Measurements from ENCODE around the gene PTPRM. TPM values are rescaled to one million over a fixed set of nuclear protein-coding genes. Genes with fewer than 3 reads are reported as not detected.

The PTPRM gene
- total RNA-seq, 1 donor = 64.2 TPM

DNA sequence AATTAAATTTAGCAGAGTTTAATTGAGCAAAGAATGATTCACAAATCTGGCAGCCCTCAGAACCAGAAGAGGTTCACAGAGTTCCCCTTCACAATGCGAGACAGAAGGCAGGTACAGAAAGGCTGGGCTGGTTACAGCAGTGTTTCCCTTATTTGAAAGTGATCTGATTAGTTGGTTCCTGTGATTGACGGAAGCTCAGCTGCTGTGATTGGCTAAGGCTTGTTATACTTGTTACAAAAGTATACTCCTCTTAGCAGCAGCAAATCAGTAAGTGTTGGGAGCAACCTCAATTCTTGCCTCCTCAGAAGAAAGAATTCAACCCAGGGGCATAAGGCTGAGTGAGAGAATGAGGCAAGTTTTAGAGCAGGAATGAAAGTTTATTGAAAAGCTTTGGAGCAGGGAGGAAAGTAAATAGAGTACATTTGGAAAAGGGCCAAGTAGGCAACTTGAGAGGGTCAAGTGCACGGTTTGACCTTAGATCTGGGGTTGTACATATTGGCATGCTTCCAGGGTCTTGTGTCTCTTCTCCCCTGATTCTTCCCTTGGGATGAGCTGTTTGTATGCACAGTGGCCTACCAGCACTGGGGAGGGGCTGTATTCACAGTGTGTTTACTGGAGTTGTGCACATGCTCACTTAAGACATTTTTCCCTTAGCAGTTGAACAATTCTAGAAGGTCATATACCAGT lies 610.4 kb downstream of the PTPRM start:
- TF ChIP-seq, protein P1, sequence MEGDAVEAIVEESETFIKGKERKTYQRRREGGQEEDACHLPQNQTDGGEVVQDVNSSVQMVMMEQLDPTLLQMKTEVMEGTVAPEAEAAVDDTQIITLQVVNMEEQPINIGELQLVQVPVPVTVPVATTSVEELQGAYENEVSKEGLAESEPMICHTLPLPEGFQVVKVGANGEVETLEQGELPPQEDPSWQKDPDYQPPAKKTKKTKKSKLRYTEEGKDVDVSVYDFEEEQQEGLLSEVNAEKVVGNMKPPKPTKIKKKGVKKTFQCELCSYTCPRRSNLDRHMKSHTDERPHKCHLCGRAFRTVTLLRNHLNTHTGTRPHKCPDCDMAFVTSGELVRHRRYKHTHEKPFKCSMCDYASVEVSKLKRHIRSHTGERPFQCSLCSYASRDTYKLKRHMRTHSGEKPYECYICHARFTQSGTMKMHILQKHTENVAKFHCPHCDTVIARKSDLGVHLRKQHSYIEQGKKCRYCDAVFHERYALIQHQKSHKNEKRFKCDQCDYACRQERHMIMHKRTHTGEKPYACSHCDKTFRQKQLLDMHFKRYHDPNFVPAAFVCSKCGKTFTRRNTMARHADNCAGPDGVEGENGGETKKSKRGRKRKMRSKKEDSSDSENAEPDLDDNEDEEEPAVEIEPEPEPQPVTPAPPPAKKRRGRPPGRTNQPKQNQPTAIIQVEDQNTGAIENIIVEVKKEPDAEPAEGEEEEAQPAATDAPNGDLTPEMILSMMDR (IDR thresholded peaks at IDR 0.05; ENCODE audit: insufficient read depth, low read length) = no peak
- peak; percentile 6 for DNase-seq (ENCODE audit: low read depth)
- H3K4me3 ChIP-seq (ENCODE audit: low read depth, low read length) = no peak overlapping the region

DNA sequence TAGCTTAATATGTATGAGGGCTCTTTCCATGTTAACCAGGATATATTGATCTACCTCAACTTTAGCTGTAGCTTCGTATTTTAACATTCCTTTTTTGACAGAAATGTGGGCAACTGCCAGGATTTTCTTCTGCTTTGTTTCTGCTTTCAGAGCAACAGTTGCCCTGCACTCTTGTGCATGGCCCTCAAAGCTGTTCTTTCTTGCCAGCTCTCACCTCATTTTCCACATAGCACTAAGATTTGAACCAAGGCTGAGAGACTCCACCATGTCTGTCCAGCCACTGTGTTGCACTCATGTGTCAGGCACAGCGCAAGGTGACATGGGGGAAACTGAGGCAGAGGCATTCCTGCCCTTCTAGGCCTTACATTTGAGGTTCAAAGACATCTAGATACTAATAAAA lies 619.3 kb downstream of the PTPRM start:
- TF ChIP-seq, protein P1 (IDR thresholded peaks at IDR 0.05; ENCODE audit: insufficient read depth, low read length) = no peak
- no peak for DNase-seq (ENCODE audit: low read depth)
- no peak overlapping the region for H3K4me3 ChIP-seq (ENCODE audit: low read depth, low read length)

DNA sequence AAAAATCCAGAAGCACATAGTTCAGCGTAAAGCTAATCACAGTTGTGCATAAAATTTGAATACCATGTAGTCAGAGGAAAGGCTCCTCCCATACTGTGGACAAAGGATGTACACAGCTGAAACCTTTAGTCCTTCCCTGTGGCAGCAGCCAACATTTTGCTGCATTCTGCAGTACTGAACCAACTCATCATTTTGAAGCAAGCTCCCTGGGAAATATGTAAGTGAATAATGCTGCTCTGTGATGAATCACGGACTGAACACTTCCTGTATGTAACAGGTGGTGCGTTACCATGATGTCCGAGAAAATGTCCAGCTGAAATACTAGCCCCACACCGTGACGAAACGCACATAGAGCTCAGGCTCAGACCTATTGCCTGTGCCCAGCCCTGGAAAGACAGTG lies 621.1 kb downstream of the PTPRM start:
- H3K4me3 ChIP-seq (ENCODE audit: low read depth, low read length) = no peak overlapping the region
- TF ChIP-seq, protein P1 (IDR thresholded peaks at IDR 0.05; ENCODE audit: insufficient read depth, low read length) = no peak
- peak; percentile 13 for DNase-seq (ENCODE audit: low read depth)

DNA sequence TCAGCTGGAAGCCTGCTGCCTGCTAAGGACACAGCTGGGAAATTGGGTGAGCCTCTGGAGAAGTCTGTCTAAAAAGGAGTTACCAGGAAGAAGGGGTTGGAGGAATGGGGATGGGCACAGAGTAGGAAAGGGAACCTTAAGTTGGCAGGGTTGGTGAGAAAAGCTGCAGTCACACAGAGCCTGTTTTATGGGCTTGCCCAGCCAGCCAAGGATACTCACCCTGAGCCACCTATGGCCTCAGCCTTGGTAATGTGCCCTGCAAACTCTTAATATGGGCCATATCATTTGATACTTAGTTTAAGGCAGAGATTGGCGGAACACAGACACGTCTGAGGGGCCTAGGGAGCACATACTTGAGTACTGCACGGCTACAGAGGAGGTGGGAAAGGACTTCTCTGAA lies 623.9 kb downstream of the PTPRM start:
- H3K4me3 ChIP-seq (ENCODE audit: low read depth, low read length) = no peak overlapping the region
- DNase-seq (ENCODE audit: low read depth) = no peak
- TF ChIP-seq, protein P1 (IDR thresholded peaks at IDR 0.05; ENCODE audit: insufficient read depth, low read length) = no peak

DNA sequence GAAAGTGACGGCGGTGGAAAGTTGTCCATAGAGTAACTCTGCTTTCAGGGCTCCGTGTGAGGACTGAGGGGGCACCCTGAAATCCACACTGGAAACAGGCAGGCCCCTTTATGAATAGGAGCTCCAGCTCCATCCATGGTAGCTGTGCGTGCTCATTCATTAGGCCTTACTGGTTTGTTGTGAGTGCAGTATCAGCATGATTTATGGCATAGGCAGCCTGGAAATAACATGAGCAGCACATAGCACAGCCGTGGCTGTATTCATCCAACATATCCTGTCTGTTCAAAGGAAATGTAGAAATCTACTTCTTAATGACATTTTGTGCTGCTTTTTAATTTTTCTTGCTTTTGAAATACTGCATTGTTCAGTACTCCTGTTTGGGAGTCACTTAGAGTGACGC lies 627.3 kb downstream of the PTPRM start:
- TF ChIP-seq, protein P1 (IDR thresholded peaks at IDR 0.05; ENCODE audit: insufficient read depth, low read length) = no peak
- DNase-seq (ENCODE audit: low read depth) = no peak
- no peak overlapping the region for H3K4me3 ChIP-seq (ENCODE audit: low read depth, low read length)

DNA sequence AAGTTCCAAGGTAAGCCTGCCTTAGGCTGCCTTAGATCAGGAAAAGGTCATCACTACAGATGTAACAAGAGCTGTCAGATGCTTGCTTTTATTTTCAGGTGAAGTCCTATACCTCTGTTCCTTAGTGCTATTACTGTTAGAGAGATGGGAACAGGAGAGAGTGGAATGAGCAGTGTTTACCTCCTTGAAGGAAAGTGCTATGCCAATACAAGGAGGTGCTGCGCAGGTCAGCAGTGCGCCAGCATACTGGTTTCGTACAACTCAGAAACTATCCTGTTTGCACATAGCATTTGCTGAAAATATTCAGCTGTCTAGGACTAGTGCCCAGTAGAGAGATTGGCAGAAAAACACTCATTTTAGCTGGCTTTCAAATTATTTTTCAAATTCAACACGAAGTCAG lies 629.1 kb downstream of the PTPRM start:
- no peak for DNase-seq (ENCODE audit: low read depth)
- no peak overlapping the region for H3K4me3 ChIP-seq (ENCODE audit: low read depth, low read length)
- TF ChIP-seq, protein P1 (IDR thresholded peaks at IDR 0.05; ENCODE audit: insufficient read depth, low read length) = no peak

DNA sequence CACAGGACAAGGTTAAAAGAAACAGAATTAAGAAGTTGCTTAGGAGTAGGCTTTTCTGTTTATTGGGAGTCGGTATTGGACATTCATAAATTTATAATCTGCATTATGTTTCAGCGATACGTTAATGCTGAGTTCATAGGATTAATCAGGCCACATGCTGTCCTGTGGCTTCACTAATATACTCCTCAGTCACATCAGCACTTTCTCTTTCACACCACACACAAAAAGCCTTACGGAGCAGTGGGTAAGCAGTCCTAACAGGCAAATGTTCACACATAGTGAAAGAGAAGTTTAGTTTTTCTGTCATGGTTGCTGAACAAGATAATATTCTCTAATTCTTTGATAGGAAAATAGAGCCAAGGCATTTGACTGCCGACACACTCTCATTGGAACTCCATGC lies 630.4 kb downstream of the PTPRM start:
- TF ChIP-seq, protein P1 (IDR thresholded peaks at IDR 0.05; ENCODE audit: insufficient read depth, low read length) = no peak
- H3K4me3 ChIP-seq (ENCODE audit: low read depth, low read length) = no peak overlapping the region
- no peak for DNase-seq (ENCODE audit: low read depth)

All from fibroblast of the aortic adventitia (primary cell).